ENCODE measurements around the gene SRY. TPM values are rescaled to one million over a fixed set of nuclear protein-coding genes. Genes with fewer than 3 reads are reported as not detected.

SRY gene
- total RNA-seq = not detected in 2 replicates

DNA sequence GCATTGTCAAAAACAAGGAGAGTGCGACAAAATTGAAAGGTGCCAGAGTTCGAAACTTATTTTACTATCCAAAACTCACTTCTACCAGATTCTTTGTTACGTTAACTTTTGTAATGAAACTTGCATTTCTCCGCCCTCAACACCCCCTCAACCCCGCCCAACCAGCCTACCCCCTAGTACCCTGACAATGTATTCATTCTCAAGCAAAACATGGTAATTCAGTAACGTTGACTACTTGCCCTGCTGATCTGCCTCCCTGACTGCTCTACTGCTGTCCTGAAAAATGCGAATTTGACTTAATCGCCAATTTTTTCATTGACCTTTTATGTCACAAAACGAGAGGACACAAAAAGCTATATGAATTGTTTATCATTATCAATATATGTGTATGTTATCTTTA lies at the start of gene SRY:
Gene SRY (minus strand): TSS at position 83 of the 400 bp plus-strand sequence. CDS start 79 bp downstream, at position 4.

Other genes starting within 250 kb of the SRY start
- 385 and 423 TPM in 2 replicates for gene RPS4Y1, start 53.9 kb upstream of the SRY start, total RNA-seq
- gene ZFY, start 147.7 kb upstream of the SRY start, total RNA-seq = 19.6 and 22.3 TPM in 2 replicates

Measured in aortic smooth muscle cell (primary cell).